ENCODE measurements around the gene CFP.

- TF ChIP-seq POLR2A (IDR thresholded peaks at IDR 0.05; ENCODE audit: low read depth, low read length) (no peak), TAF1 (IDR thresholded peaks at IDR 0.05; ENCODE audit: borderline replicate concordance, low read depth, low read length) (no peak)
Measured at GRCh38 chrX:47625365-47625764, 4.4 kb downstream of the CFP start.
